ENCODE results near the gene HSPA13.

The HSPA13 gene, protein sequence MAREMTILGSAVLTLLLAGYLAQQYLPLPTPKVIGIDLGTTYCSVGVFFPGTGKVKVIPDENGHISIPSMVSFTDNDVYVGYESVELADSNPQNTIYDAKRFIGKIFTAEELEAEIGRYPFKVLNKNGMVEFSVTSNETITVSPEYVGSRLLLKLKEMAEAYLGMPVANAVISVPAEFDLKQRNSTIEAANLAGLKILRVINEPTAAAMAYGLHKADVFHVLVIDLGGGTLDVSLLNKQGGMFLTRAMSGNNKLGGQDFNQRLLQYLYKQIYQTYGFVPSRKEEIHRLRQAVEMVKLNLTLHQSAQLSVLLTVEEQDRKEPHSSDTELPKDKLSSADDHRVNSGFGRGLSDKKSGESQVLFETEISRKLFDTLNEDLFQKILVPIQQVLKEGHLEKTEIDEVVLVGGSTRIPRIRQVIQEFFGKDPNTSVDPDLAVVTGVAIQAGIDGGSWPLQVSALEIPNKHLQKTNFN

GRCh38 chr21:14382835-14383595 is at the start of gene HSPA13:
Gene HSPA13, minus strand, starts transcription at chr21:14383146. Its CDS starts 27 bp downstream, at chr21:14383119.
- DNase-seq: peak; percentile 99
- peak within 1 kb of the TSS; percentile 84 for H3K4me3 ChIP-seq (ENCODE audit: low read depth, low read length)
- no peak for TF ChIP-seq CTCF (IDR thresholded peaks at IDR 0.05; ENCODE audit: low read depth, low read length)
- no peaks in the 10 kb centered on the region for H3K9me3 ChIP-seq (ENCODE audit: severe bottlenecking)
- peaks cover 25% of the 10 kb centered on the region for H3K36me3 ChIP-seq
- H3K27me3 ChIP-seq (ENCODE audit: insufficient read depth, low read depth, severe bottlenecking): no peaks in the 10 kb centered on the region
- peak within 1 kb of the TSS; percentile 93 for H3K27ac ChIP-seq

- H3K27ac ChIP-seq: no peak overlapping the region
- no peak for TF ChIP-seq CTCF (IDR thresholded peaks at IDR 0.05; ENCODE audit: low read depth, low read length)
- no peak for DNase-seq
- no peak overlapping the region for H3K4me3 ChIP-seq (ENCODE audit: low read depth, low read length)
- H3K9me3 ChIP-seq (ENCODE audit: severe bottlenecking): peaks cover 8% of the 10 kb centered on the region
- H3K36me3 ChIP-seq: no peaks in the 10 kb centered on the region
- H3K27me3 ChIP-seq (ENCODE audit: insufficient read depth, low read depth, severe bottlenecking): no peaks in the 10 kb centered on the region
These were observed 36.0 kb upstream of the HSPA13 start for GRCh38 chr21:14418920-14419319.

DNA sequence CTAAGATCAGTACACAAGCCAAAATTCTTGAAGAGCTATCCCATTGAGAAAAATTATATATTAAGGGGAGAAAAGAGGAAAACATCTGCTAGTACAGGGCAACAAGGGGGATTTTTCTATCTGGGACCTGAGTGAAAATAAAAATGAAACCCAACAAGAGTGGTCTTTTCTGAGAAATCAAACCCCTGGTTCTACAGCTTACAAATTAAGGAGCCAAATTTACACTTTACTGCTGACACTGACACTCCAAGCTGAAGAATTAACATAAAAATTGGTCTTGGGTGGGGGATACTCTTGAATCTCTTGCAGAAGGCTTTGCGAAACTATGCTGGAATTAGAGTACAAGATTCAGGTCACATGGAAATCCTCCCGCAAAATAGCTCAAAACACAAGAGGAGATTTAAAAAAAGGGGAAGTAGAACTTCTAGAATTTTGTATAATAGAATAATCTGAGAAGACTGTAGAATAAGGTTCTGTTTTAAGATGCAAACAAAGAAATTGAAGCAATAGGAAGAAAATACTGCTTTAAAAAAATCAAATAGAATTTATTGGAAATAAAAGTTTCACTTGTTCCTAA is 32.1 kb upstream of the HSPA13 start:
- no peak overlapping the region for H3K4me3 ChIP-seq (ENCODE audit: low read depth, low read length)
- TF ChIP-seq CTCF (IDR thresholded peaks at IDR 0.05; ENCODE audit: low read depth, low read length): no peak
- no peak for DNase-seq
- H3K9me3 ChIP-seq (ENCODE audit: severe bottlenecking): peaks cover 5% of the 10 kb centered on the region
- no peak overlapping the region for H3K27ac ChIP-seq
- no peaks in the 10 kb centered on the region for H3K27me3 ChIP-seq (ENCODE audit: insufficient read depth, low read depth, severe bottlenecking)
- no peaks in the 10 kb centered on the region for H3K36me3 ChIP-seq

DNA sequence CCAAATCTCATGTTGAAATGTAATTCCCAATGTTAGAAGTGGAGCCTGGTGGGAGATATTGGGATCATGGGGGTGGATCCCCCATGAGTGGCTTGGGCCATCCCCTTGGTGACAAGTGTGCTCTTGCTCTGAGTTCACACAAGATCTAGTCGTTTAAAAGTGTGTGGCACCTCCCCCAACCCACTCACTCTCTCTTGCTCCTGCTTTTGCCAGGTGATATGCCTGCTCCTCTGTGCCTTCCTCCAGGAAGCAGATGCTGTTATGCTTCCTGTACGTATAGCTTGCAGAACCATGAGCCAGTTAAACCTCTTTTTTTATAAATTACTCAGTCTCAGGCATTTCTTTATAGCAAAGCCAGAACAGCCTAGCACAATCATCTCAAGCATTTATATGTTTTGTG is 23.0 kb upstream of the HSPA13 start:
- Histone ChIP-seq H3K36me3 (no peaks in the 10 kb centered on the region), H3K4me3 (ENCODE audit: low read depth, low read length) (no peak overlapping the region), H3K9me3 (ENCODE audit: severe bottlenecking) (no peaks in the 10 kb centered on the region), H3K27ac (no peak overlapping the region), H3K27me3 (ENCODE audit: insufficient read depth, low read depth, severe bottlenecking) (no peaks in the 10 kb centered on the region)
- no peak for DNase-seq
- no peak for TF ChIP-seq CTCF (IDR thresholded peaks at IDR 0.05; ENCODE audit: low read depth, low read length)

- no peak for DNase-seq
- Histone ChIP-seq H3K36me3 (no peaks in the 10 kb centered on the region), H3K4me3 (ENCODE audit: low read depth, low read length) (no peak overlapping the region), H3K27me3 (ENCODE audit: insufficient read depth, low read depth, severe bottlenecking) (no peaks in the 10 kb centered on the region), H3K9me3 (ENCODE audit: severe bottlenecking) (no peaks in the 10 kb centered on the region), H3K27ac (no peak overlapping the region)
- no peak for TF ChIP-seq CTCF (IDR thresholded peaks at IDR 0.05; ENCODE audit: low read depth, low read length)
These were observed 22.3 kb upstream of the HSPA13 start for GRCh38 chr21:14405225-14405624.
